Pulmonary artery endothelial cell (primary cell): ENCODE results near the gene ANXA10. TPM values are rescaled to one million over a fixed set of nuclear protein-coding genes. Genes with fewer than 3 reads are reported as not detected.

Source experiments
- total RNA-seq: library from RNA; depleted of rRNA; stranded (reverse); fragments of >200 nt; gene quantifications from 2 replicates; pipeline ENCODE4 v1.2.3, GENCODE V29; 2014

Gene ANXA10
- total RNA-seq, 1 donor from 2014 or later: not detected

Other genes starting within 250 kb of the ANXA10 start
- 18.1 and 23.3 TPM in 2 replicates for gene DDX60, start 226.2 kb downstream of the ANXA10 start, total RNA-seq